ENCODE results near the gene DIAPH1.

Gene DIAPH1

DNA sequence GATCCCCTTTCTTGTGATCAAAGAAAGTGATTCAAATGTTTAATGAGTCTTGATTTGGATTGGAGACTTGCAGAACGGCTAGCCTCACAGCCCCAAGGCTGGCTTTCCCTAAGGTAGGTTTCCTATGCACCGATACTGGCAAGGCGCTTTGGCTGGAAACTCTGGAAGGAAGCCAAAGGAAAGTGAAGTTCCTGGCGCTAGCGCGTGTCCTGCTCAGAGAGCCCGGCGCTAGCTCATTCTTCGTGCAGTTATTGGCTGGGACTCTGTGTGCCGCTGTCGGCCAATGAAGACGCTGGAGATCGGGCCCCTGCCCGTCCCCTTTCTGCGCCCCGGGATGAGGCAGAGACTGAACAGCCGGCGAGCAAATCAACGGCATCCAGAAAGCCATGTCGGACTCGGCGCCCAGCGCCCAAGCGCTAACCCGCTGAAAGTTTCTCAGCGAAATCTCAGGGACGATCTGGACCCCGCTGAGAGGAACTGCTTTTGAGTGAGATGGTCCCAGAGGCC is 143.1 kb downstream of the DIAPH1 start, which contains the start of gene PCDHGC3 (continued):
- no peak for TF ChIP-seq ATF2 (tag by site-specific recombination; IDR thresholded peaks at IDR 0.05; ENCODE audit: low read depth)
- peak; percentile 94 for TF ChIP-seq ZXDB (tag by site-specific recombination; IDR thresholded peaks at IDR 0.05)
- peak; percentile 78 for TF ChIP-seq ZBTB8A (tag by site-specific recombination; IDR thresholded peaks at IDR 0.05)
- no peak for TF ChIP-seq ZNF600 (tag by site-specific recombination; IDR thresholded peaks at IDR 0.05)
- TF ChIP-seq ZNF37A (tag by site-specific recombination; IDR thresholded peaks at IDR 0.05), result no peak
- TF ChIP-seq KLF10 (tag by site-specific recombination; IDR thresholded peaks at IDR 0.05), result peak; percentile 63; the same call in 1 of the 2 replicates
- TF ChIP-seq ZBTB11 (tag by site-specific recombination; conservative IDR thresholded peaks at IDR 0.05; ENCODE audit: low read depth), result peak; percentile 26; the same call in 1 of the 2 replicates
- peak; percentile 51; the same call in 1 of the 2 replicates for TF ChIP-seq ZIC2 (tag by site-specific recombination; IDR thresholded peaks at IDR 0.05)
- TF ChIP-seq ZNF843 (tag by site-specific recombination; IDR thresholded peaks at IDR 0.05), result 0 out of 2 replicates have a peak, but pooled peaks have one; percentile 9
- peak; percentile 82 for TF ChIP-seq SP2 (tag by site-specific recombination; IDR thresholded peaks at IDR 0.05)
- peak; percentile 32 for TF ChIP-seq ZNF654 (tag by site-specific recombination; IDR thresholded peaks at IDR 0.05; ENCODE audit: low read depth)
- TF ChIP-seq TRIM28 (IDR thresholded peaks at IDR 0.05; ENCODE audit: borderline replicate concordance, low read length), result peak; percentile 87
- peak; percentile 94 for TF ChIP-seq ZNF335 (tag by site-specific recombination; conservative IDR thresholded peaks at IDR 0.05)
- peak; percentile 69 for TF ChIP-seq ZNF341 (tag by site-specific recombination; IDR thresholded peaks at IDR 0.05; ENCODE audit: low read depth)

DNA sequence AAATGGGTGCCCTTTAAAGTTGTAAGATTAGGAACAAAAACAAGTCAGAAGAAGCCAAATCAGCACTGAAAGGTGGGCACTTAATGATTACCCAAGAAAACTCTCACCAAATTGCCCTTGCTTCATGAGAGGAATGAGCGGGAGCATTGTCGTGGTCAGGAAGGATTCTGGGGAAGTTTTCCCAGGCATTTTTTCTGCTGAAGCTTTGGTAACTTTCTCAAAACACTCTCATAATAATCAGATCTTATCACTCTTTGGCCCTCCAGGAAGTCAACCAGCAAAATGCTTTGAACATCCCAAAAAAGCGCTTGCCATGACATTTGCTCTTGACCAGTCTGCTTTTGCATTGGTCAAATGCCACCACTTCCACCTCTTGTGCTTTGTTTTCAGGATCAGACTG is 153.4 kb downstream of the DIAPH1 start:
- Histone ChIP-seq H3K27ac (ENCODE audit: extremely low read depth, low read depth, low read length) (no peak overlapping the region), H3K36me3 (ENCODE audit: control insufficient read depth in 2 of 2, insufficient read depth in 1 of 2, low read length in 2 of 2) (no peaks in the 10 kb centered on the region), H3K4me3 (ENCODE audit: low read depth, low read length) (no peak overlapping the region), H3K4me1 (ENCODE audit: control insufficient read depth, insufficient read depth, low read length) (no peaks in the 10 kb centered on the region), H3K9me3 (ENCODE audit: control insufficient read depth, insufficient read depth, low read depth, low read length) (no peaks in the 10 kb centered on the region)
- ChIA-PET CTCF (interaction anchor here (1.4 to 1.6 kb wide), 3 partner anchors 11 to 59 kb away, joined by 3 to 5 read pairs (median 4); partner anchors contain the start of genes PCDHGA11 and PCDHGC3), POLR2A (interaction anchor here (1.3 kb wide), 1 partner anchor 10 kb away, joined by 4 read pairs; the partner anchor contains the start of gene PCDHGC3)
- TF ChIP-seq KLF16 (tag by site-specific recombination; IDR thresholded peaks at IDR 0.05), result no peak
- TF ChIP-seq ZNF23 (tag by site-specific recombination; IDR thresholded peaks at IDR 0.05; ENCODE audit: borderline replicate concordance), result no peak
- TF ChIP-seq KLF10 (tag by site-specific recombination; IDR thresholded peaks at IDR 0.05), result no peak
- TF ChIP-seq ZNF792 (tag by site-specific recombination; IDR thresholded peaks at IDR 0.05), result no peak
- no peak for TF ChIP-seq ZNF560 (tag by site-specific recombination; IDR thresholded peaks at IDR 0.05; ENCODE audit: borderline replicate concordance)
- TF ChIP-seq KLF7 (tag by site-specific recombination; IDR thresholded peaks at IDR 0.05; ENCODE audit: borderline replicate concordance), result no peak
- TF ChIP-seq ZNF121 (tag by site-specific recombination; IDR thresholded peaks at IDR 0.05), result no peak
- TF ChIP-seq SALL2 (tag by site-specific recombination; IDR thresholded peaks at IDR 0.05; ENCODE audit: borderline replicate concordance), result no peak
- TF ChIP-seq ZNF394 (tag by site-specific recombination; IDR thresholded peaks at IDR 0.05; ENCODE audit: borderline replicate concordance), result no peak
- no peak for TF ChIP-seq ZNF274 (IDR thresholded peaks at IDR 0.05; ENCODE audit: low read length)
- TF ChIP-seq ZNF274 (tag by site-specific recombination; IDR thresholded peaks at IDR 0.05; ENCODE audit: borderline replicate concordance), result no peak
- no peak for TF ChIP-seq ZNF768 (tag by site-specific recombination; IDR thresholded peaks at IDR 0.05)
- TF ChIP-seq ZFHX2 (tag by site-specific recombination; conservative IDR thresholded peaks at IDR 0.05), result no peak
- TF ChIP-seq, protein P1, sequence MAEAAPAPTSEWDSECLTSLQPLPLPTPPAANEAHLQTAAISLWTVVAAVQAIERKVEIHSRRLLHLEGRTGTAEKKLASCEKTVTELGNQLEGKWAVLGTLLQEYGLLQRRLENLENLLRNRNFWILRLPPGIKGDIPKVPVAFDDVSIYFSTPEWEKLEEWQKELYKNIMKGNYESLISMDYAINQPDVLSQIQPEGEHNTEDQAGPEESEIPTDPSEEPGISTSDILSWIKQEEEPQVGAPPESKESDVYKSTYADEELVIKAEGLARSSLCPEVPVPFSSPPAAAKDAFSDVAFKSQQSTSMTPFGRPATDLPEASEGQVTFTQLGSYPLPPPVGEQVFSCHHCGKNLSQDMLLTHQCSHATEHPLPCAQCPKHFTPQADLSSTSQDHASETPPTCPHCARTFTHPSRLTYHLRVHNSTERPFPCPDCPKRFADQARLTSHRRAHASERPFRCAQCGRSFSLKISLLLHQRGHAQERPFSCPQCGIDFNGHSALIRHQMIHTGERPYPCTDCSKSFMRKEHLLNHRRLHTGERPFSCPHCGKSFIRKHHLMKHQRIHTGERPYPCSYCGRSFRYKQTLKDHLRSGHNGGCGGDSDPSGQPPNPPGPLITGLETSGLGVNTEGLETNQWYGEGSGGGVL (tag by site-specific recombination; IDR thresholded peaks at IDR 0.05), result no peak
- no peak for TF ChIP-seq ZNF660 (tag by site-specific recombination; IDR thresholded peaks at IDR 0.05)
